GM12892 (cell line): ENCODE results near the gene TRPM4.

ENCODE experiments used
- POLR2A ChIP-seq: IDR thresholded peaks from 2 replicates; pipeline ENCODE4 v1.6.1; 2011; ENCODE audit warnings: low read depth, low read length, control low read depth
- TAF1 ChIP-seq: IDR thresholded peaks from 2 replicates; pipeline ENCODE4 v1.6.1; 2011; ENCODE audit warnings: low read depth, mild to moderate bottlenecking, control low read depth, low read length, borderline replicate concordance

GRCh38 chr19:49173198-49173597 is 15.6 kb downstream of the TRPM4 start:
- TF ChIP-seq TAF1 (no peak), POLR2A (no peak)
